ENCODE measurements around the gene COL8A1.

Gene COL8A1

GRCh38 chr3:99702953-99703943, 64.9 kb downstream of the COL8A1 start:
- TF ChIP-seq TCF12 (IDR thresholded peaks at IDR 0.05; ENCODE audit: low read depth) = no peak
- no peak for TF ChIP-seq TAF1 (IDR thresholded peaks at IDR 0.05; ENCODE audit: low read depth)
- TF ChIP-seq RAD21 (IDR thresholded peaks at IDR 0.05; ENCODE audit: low read depth) = no peak
- TF ChIP-seq ZBTB7A (IDR thresholded peaks at IDR 0.05; ENCODE audit: low read depth) = no peak
- no peak for TF ChIP-seq NFIC (IDR thresholded peaks at IDR 0.05)
- no peak for TF ChIP-seq MAX (IDR thresholded peaks at IDR 0.05)
- no peak for TF ChIP-seq EP300 (IDR thresholded peaks at IDR 0.05; ENCODE audit: borderline replicate concordance)
- TF ChIP-seq EGR1 (IDR thresholded peaks at IDR 0.05) = no peak
- TF ChIP-seq TEAD4 (IDR thresholded peaks at IDR 0.05) = no peak
- TF ChIP-seq CEBPB (IDR thresholded peaks at IDR 0.05) = no peak
- no peak for TF ChIP-seq FOXM1 (IDR thresholded peaks at IDR 0.05; ENCODE audit: borderline replicate concordance, low read depth)
- TF ChIP-seq CREB1 (IDR thresholded peaks at IDR 0.05; ENCODE audit: low read depth) = no peak
- TF ChIP-seq USF1 (IDR thresholded peaks at IDR 0.05) = no peak
- TF ChIP-seq, protein P1, sequence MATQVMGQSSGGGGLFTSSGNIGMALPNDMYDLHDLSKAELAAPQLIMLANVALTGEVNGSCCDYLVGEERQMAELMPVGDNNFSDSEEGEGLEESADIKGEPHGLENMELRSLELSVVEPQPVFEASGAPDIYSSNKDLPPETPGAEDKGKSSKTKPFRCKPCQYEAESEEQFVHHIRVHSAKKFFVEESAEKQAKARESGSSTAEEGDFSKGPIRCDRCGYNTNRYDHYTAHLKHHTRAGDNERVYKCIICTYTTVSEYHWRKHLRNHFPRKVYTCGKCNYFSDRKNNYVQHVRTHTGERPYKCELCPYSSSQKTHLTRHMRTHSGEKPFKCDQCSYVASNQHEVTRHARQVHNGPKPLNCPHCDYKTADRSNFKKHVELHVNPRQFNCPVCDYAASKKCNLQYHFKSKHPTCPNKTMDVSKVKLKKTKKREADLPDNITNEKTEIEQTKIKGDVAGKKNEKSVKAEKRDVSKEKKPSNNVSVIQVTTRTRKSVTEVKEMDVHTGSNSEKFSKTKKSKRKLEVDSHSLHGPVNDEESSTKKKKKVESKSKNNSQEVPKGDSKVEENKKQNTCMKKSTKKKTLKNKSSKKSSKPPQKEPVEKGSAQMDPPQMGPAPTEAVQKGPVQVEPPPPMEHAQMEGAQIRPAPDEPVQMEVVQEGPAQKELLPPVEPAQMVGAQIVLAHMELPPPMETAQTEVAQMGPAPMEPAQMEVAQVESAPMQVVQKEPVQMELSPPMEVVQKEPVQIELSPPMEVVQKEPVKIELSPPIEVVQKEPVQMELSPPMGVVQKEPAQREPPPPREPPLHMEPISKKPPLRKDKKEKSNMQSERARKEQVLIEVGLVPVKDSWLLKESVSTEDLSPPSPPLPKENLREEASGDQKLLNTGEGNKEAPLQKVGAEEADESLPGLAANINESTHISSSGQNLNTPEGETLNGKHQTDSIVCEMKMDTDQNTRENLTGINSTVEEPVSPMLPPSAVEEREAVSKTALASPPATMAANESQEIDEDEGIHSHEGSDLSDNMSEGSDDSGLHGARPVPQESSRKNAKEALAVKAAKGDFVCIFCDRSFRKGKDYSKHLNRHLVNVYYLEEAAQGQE (IDR thresholded peaks at IDR 0.05; ENCODE audit: low read depth) = no peak

- TF ChIP-seq CREB1 (IDR thresholded peaks at IDR 0.05; ENCODE audit: low read depth) = no peak
- no peak for TF ChIP-seq EGR1 (IDR thresholded peaks at IDR 0.05)
- no peak for TF ChIP-seq TEAD4 (IDR thresholded peaks at IDR 0.05)
- TF ChIP-seq MAX (IDR thresholded peaks at IDR 0.05) = no peak
- no peak for TF ChIP-seq EP300 (IDR thresholded peaks at IDR 0.05; ENCODE audit: borderline replicate concordance)
- no peak for TF ChIP-seq CEBPB (IDR thresholded peaks at IDR 0.05)
- TF ChIP-seq USF1 (IDR thresholded peaks at IDR 0.05) = no peak
- TF ChIP-seq TCF12 (IDR thresholded peaks at IDR 0.05; ENCODE audit: low read depth) = no peak
- TF ChIP-seq, protein P1 (IDR thresholded peaks at IDR 0.05; ENCODE audit: low read depth) = no peak
- TF ChIP-seq TAF1 (IDR thresholded peaks at IDR 0.05; ENCODE audit: low read depth) = no peak
- no peak for TF ChIP-seq YY1 (IDR thresholded peaks at IDR 0.05; ENCODE audit: low read depth)
- TF ChIP-seq NFIC (IDR thresholded peaks at IDR 0.05) = no peak
- TF ChIP-seq FOXM1 (IDR thresholded peaks at IDR 0.05; ENCODE audit: borderline replicate concordance, low read depth) = no peak
- no peak for TF ChIP-seq RAD21 (IDR thresholded peaks at IDR 0.05; ENCODE audit: low read depth)
- TF ChIP-seq ZBTB7A (IDR thresholded peaks at IDR 0.05; ENCODE audit: low read depth) = no peak
These were observed 66.0 kb downstream of the COL8A1 start for GRCh38 chr3:99704417-99704816.

- TF ChIP-seq MAX (IDR thresholded peaks at IDR 0.05) = no peak
- TF ChIP-seq YY1 (IDR thresholded peaks at IDR 0.05; ENCODE audit: low read depth) = no peak
- no peak for TF ChIP-seq RAD21 (IDR thresholded peaks at IDR 0.05; ENCODE audit: low read depth)
- no peak for TF ChIP-seq TCF12 (IDR thresholded peaks at IDR 0.05; ENCODE audit: low read depth)
- TF ChIP-seq TEAD4 (IDR thresholded peaks at IDR 0.05) = no peak
- no peak for TF ChIP-seq EP300 (IDR thresholded peaks at IDR 0.05; ENCODE audit: borderline replicate concordance)
- TF ChIP-seq ZBTB7A (IDR thresholded peaks at IDR 0.05; ENCODE audit: low read depth) = no peak
These were observed 68.0 kb downstream of the COL8A1 start for GRCh38 chr3:99706410-99706809.

DNA sequence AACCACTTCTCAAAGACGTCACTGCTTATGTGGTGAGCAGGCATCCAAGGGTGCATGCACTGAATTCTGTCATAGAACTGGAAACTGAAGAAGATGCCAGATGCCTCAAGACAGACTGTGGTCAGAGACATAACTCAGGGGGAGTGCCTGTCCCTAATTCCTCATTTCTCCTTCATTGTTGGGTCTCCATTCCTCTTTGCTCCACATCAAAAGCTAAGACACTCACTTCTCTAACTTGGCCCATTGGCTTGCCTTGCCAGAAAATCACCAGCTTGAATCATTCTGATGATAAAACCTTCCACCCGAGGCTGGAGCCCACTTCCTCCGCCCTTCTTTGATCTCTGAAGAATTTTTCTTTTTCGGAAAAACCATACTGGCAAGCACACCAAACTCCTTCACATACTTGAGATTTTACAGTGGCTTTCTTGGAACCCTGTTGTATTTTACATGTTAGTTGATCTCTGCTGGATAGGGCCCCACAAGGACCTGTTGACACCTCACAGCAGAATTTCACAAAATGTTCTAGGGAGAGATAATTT, 69.9 kb downstream of the COL8A1 start:
- TF ChIP-seq YY1 (IDR thresholded peaks at IDR 0.05; ENCODE audit: low read depth) (no peak), ZBTB7A (IDR thresholded peaks at IDR 0.05; ENCODE audit: low read depth) (no peak), EGR1 (IDR thresholded peaks at IDR 0.05) (no peak), EP300 (IDR thresholded peaks at IDR 0.05; ENCODE audit: borderline replicate concordance) (no peak), TAF1 (IDR thresholded peaks at IDR 0.05; ENCODE audit: low read depth) (no peak), TEAD4 (IDR thresholded peaks at IDR 0.05) (no peak), USF1 (IDR thresholded peaks at IDR 0.05) (no peak), MAX (IDR thresholded peaks at IDR 0.05) (no peak), RAD21 (IDR thresholded peaks at IDR 0.05; ENCODE audit: low read depth) (no peak), CEBPB (IDR thresholded peaks at IDR 0.05) (no peak), TCF12 (IDR thresholded peaks at IDR 0.05; ENCODE audit: low read depth) (no peak), FOXM1 (IDR thresholded peaks at IDR 0.05; ENCODE audit: borderline replicate concordance, low read depth) (no peak), CREB1 (IDR thresholded peaks at IDR 0.05; ENCODE audit: low read depth) (no peak), NFIC (IDR thresholded peaks at IDR 0.05) (no peak)
- TF ChIP-seq, protein P1 (IDR thresholded peaks at IDR 0.05; ENCODE audit: low read depth) = no peak
